ENCODE results near the gene CD2. TPM values are rescaled to one million over a fixed set of nuclear protein-coding genes. Genes with fewer than 3 reads are reported as not detected.

The CD2 gene, protein sequence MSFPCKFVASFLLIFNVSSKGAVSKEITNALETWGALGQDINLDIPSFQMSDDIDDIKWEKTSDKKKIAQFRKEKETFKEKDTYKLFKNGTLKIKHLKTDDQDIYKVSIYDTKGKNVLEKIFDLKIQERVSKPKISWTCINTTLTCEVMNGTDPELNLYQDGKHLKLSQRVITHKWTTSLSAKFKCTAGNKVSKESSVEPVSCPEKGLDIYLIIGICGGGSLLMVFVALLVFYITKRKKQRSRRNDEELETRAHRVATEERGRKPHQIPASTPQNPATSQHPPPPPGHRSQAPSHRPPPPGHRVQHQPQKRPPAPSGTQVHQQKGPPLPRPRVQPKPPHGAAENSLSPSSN
- polyA plus RNA-seq, result 1 to 10 TPM; 1.2 to 3.3 (median 1.8) TPM

DNA sequence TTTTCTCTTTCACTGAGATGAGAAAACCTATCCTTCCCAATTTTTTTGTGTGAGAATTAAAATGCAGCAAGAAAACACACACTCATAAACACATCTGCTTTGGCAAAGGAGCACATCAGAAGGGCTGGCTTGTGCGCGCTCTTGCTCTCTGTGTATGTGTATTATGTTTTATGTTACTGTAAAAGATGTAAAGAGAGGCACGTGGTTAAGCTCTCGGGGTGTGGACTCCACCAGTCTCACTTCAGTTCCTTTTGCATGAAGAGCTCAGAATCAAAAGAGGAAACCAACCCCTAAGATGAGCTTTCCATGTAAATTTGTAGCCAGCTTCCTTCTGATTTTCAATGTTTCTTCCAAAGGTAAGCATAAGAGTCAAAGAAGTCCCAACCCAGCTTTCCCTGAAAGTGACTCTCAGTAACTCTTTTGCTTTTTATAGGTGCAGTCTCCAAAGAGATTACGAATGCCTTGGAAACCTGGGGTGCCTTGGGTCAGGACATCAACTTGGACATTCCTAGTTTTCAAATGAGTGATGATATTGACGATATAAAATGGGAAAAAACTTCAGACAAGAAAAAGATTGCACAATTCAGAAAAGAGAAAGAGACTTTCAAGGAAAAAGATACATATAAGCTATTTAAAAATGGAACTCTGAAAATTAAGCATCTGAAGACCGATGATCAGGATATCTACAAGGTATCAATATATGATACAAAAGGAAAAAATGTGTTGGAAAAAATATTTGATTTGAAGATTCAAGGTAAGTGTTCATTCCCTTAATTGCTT, at the start of gene CD2:
CD2 (plus strand) TSS at position 233 of the 780 bp plus-strand sequence; CDS start at position 296, 63 bp downstream.
- no peak within 1 kb of the TSS for H3K27ac ChIP-seq (ENCODE audit: low read depth, low read length)
- WGBS, 3 donors, result 73 to 85% (median 74%) methylated on average over 7 of the region's 7 CpGs

DNA sequence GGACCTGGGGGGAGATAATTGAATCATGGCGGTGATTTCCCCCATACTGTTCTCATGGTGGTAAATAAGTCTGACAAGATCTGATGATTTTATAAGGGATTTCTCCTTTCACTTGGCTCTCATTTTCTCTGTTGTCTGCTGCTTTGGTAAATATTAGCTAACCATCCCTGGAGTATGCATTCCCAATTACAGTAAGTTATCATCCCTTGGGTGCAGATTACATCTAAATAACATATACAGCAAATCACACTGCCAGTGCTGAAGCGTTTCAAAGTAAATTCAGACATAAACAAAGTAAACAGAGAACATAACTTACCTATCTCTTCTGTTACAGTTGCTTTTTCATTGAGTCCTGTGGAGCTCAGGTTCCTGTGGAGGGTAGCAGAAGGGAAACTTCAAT, 48.1 kb upstream of the CD2 start:
- no peak overlapping the region for H3K27ac ChIP-seq (ENCODE audit: low read depth, low read length)
- WGBS, 3 donors, result 63 to 79% (median 72%) methylated on average over 2 of the region's 2 CpGs

DNA sequence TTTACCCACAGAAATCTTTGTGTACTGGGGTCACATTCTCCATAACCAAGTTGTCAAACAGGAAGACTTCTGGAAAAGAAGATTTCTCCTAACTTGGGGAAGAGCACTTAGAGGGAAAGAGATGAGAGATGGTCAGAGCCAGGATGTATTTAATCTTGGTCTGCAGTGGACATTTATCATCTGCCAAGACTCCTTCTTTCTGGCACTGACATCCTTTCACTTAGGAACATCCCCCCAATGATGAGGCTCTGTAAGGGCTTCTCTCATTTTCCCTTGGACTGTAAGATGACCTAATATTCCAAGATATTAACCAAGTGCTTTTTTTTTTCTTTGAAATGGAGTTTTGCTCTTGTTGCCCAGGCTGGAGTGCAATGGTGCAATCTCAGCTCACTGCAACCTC, 47.4 kb upstream of the CD2 start:
- no peak overlapping the region for H3K27ac ChIP-seq (ENCODE audit: low read depth, low read length)

DNA sequence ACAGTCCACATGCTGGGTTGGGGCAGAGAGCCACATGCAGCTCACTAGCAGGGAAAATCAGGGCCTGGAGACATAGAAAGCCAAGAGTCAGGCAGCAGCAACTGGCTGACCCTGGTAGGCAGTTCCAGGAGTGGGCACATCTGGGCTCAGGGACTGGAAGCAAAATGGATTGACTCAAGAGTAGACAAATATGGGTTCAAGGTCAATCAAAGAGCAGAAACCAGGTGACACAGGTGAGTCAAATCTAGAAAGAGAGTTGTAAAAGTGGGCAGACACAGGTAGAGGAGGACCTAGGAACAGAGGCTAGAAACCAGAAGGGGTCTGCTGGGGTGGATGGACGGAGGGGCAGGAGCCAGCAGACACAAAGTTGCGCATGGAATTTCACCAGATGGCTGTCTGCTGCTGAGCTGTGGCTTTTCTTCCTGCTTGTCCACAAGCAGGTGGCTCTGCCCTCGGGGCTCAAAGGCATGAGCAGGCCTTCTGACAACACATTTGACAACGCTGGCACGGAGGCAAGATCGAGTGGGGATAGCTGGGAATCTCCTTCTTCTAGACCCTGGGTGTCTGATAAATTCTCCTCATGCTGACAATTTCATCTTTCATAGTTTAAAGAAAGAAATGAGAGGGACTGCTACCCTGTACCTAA, 45.9 kb upstream of the CD2 start:
- 82 to 97% (median 86%) methylated on average over 6 of the region's 6 CpGs for WGBS, 3 donors
- H3K27ac ChIP-seq (ENCODE audit: low read depth, low read length), result no peak overlapping the region

DNA sequence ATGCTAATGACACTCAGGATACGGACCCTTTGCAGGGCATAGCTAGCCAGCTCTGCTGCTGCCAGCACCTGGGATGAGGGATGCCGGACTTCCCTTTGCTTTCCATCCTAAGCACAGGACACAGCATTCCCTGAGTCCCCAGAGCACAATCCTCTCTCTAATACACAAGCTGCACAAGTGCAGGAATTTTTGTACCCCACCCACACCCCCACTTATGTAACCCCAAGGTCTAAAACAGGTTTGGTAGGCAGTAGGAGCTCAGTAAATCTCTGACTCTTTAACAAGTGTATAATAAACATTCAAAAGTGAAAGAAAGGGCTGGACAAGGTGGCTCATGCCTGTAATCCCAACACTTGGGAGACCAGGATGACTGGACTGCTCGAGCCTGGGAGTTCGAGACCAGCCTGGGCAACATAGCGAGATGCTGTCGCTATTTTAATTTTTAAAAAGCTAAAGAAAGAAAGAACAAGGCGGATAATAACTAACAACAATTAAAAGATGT, 44.5 kb upstream of the CD2 start:
- WGBS, 3 donors, result 91 to 94% (median 94%) methylated on average over 7 of the region's 7 CpGs
- no peak overlapping the region for H3K27ac ChIP-seq (ENCODE audit: low read depth, low read length)

DNA sequence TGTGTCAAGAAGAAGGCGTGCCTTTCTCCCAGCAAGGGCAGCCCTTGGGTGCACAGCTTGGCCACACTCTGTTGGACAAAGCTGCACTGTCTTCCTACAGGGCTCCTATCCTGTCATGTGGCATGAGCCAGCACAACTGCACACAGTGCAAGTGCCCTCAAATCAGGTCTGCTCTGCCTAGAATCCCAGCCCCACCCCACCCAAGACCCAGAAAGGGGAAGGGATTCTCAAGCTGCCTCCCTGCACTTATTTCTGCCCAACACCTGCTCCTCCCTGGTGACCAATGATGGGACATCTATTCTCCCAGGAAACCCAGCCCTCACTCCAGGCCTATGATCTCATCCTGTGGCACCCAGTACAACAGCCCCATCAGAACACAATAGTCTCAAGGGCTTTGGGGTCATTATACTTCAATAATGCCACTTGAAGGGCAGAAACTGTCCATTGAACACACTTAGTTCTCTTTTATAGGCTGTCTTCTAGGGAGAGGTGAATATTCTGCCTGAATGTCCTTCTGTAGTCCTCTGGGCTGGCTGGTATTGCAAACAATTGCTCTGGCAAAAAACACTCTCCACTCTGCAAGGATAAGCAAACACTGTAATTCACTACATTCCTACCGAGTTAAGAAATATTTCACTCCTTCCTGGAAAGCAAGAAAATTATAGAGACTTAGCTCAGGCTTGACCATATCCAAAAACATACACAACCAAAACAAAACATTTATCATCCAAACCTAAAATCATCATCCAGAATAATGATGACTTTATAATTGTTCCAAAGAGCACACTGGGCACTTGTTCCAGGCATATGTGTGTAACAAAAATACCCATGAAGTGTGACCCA, 43.6 kb upstream of the CD2 start:
- WGBS, 3 donors, result 47 to 77% (median 62%) methylated on average over 2 of the region's 2 CpGs
- H3K27ac ChIP-seq (ENCODE audit: low read depth, low read length), result no peak overlapping the region

DNA sequence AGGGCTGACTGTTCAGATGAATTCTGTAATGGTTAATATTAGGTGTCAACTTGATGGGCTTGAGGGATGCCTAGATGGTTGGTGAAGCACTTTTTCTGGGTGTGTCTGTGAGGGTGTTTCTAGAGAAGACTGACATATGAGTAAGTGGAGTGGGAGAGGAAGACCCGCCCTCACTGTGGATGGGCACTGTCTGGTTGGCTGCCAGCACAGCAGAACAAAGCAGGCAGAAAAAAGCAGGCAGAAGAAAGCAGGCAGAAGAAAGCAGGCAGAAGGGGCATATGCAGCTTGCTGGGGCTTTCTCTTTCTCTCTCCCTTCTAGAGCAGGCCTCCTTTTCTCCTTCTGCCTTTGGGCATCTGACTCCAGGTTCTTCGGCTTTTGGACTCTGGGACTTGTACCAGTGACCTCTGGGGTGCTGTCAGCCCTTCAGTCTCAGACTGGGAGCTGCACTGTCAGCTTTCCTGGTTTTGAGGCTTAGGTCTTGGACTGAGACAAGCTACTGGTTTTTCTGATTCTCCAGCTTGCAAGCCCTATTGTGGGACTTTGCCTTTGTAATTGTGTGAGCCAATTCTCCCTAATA, 42.9 kb upstream of the CD2 start:
- no peak overlapping the region for H3K27ac ChIP-seq (ENCODE audit: low read depth, low read length)
- WGBS, 3 donors, result 70 to 79% (median 70%) methylated on average over 2 of the region's 2 CpGs

DNA sequence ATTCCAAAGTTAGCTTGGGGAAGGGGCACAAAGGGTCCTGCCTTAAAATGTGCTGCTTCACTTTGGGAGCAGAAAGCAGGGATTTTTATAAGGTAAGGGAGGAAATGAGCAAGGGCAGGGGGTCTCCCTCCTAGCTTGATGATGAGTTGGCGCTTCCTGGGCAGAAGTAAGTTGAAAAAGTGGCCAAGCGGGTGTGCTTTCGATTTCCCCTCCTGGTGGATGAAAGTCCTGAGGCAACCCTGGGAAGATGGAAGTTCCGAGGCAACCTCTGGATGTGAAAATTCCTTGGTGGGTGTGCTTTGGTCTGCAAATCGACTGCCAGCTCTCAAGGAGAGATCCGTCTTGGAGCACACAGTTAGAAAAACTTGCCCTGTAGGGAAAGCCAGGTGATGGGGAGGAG, 41.7 kb upstream of the CD2 start:
- no peak overlapping the region for H3K27ac ChIP-seq (ENCODE audit: low read depth, low read length)
- WGBS, 3 donors, result 59 to 82% (median 69%) methylated on average over 6 of the region's 6 CpGs

DNA sequence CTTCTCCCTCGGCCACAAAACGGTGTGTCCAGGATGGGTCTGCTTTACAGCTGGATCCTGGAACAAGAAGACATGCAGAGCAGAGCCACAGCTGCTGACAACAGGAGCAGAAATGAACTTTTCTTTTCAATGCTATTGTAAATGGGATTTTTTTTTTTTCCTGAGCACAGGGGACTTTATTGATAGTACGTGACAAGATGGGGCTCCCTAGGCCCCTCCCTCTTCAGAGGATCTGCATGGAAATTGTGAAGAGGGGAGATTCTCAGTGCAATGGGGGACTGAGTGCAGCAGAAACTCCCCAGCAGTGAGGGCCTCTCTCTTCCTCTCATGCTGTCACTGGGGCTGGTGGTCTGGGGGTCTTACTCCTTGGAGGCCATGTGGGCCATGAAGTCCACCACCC, 40.8 kb upstream of the CD2 start:
- WGBS, 3 donors, result 91 to 95% (median 92%) methylated on average over 3 of the region's 3 CpGs
- H3K27ac ChIP-seq (ENCODE audit: low read depth, low read length), result no peak overlapping the region

DNA sequence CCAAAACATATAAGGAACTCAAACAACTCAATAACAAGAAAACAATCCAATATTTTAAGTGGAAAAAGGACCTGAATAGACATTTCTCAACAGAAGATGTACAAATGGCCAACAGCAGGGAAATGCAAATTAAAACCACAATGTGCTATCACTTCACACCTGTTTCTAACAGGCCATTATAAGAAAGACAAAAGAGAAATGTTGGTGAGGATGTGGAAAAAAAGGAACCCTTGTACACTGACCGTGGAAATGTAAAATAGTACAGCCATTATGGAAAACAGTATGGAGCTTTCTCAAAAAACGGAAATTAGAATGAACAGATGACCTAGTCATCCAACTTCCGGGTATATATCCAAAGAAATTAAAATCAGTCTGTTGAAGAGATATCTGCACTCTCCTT, 37.8 kb upstream of the CD2 start:
- WGBS, 3 donors, result 84 to 89% (median 85%) methylated on average over 3 of the region's 3 CpGs
- no peak overlapping the region for H3K27ac ChIP-seq (ENCODE audit: low read depth, low read length)

DNA sequence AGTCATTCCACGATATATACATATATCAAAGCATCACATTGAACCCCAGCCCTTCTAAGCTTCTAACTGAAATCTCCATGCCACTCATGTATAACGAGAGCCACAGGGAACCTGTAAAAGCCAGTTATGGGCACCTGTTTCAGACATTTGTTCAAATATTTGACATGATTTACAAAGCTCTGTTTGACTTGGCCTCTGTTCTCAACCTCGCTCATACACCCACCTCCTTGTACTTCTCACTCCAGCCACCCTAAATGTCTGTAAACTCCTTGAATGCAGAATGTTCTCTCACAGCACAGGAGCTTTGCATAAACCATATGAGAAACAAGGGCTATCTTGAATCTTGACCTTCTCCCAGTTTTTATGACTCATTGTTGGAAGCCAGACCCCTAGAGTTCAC, 36.9 kb upstream of the CD2 start:
- 60 to 92% (median 85%) methylated on average over 3 of the region's 3 CpGs for WGBS, 3 donors

DNA sequence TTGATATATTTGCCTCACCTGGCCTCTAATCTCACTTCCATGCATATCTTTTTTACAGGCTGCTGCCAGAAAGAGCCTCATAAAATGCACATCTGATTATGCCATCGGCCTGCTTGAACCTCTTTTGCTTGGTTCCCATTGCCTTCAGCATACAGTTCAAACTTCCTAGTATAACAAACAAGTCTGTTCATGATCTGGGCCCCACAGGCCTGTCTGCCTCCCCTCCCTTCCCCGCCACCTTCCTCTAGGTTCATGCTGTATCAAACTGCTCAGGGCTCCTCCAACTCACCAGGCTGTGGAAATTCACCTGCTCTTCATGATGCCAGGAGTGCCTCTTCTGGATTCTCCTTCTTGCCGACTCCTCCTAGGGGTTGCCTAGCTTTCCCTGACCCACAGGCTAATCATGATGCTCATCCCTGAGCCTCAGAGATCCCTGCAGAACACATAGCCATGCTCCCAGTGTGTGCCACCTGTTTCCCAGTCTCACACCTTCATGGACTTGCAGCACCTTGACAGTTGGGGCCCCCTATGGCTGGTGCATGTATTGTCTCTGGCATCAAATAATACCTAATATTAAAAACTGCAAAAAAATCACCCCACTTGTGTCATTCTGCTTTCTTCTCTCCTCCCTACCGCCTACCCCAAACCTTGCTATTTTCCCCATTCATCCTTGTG, 33.7 kb upstream of the CD2 start:
- WGBS, 3 donors, result 83 to 91% (median 86%) methylated on average over 4 of the region's 4 CpGs
- H3K27ac ChIP-seq (ENCODE audit: low read depth, low read length), result no peak overlapping the region

More for the DNA sequence above, 36.9 kb upstream of the CD2 start:
- no peak overlapping the region for H3K27ac ChIP-seq (ENCODE audit: low read depth, low read length)

DNA sequence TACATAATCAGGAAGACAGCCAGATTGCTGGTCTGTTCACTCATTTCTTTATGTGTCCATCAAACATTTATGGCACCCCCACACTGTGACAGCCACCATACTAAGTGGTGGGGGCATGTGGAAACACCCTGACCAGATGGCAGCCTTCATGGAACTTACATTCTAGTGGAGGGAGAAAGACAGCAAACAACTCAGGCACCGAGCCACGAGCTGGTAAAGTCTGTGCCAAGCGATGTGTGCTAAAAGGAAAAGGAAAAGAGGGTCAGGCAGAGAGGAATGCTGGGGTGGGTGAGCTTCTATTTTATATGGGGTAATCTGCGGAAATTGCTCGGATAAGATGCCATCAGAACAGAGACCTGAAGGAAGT, 33.2 kb upstream of the CD2 start:
- 83 to 94% (median 91%) methylated on average over 5 of the region's 5 CpGs for WGBS, 3 donors
- H3K27ac ChIP-seq (ENCODE audit: low read depth, low read length), result no peak overlapping the region

DNA sequence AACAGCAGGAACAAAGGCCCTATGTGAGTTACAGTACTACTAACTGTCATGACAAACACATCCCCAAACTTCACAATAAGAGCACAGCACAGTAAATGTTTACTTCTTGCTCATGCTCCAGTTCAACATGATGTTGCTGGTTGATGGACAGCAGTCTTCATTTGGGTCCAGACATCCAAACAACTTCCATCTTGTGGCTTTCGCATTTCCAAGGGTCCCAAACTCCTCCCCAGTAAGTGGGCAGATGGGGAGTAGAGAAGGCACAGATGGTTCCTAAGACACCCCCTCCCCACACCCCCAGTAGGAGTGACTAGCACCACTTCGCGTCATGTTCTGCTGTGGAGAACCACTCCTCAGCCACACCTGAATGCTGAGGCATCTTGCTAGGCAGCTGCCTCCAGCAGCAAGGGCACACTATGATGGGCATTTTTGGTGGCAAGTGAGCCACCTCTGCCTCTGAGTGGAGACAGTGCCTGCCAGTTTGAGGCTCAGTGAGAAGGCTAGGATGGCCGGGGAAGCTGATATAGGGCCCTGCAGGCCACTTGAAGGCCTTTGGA, 32.7 kb upstream of the CD2 start:
- no peak overlapping the region for H3K27ac ChIP-seq (ENCODE audit: low read depth, low read length)
- WGBS, 3 donors, result 93 to 99% (median 98%) methylated on average over 4 of the region's 4 CpGs

DNA sequence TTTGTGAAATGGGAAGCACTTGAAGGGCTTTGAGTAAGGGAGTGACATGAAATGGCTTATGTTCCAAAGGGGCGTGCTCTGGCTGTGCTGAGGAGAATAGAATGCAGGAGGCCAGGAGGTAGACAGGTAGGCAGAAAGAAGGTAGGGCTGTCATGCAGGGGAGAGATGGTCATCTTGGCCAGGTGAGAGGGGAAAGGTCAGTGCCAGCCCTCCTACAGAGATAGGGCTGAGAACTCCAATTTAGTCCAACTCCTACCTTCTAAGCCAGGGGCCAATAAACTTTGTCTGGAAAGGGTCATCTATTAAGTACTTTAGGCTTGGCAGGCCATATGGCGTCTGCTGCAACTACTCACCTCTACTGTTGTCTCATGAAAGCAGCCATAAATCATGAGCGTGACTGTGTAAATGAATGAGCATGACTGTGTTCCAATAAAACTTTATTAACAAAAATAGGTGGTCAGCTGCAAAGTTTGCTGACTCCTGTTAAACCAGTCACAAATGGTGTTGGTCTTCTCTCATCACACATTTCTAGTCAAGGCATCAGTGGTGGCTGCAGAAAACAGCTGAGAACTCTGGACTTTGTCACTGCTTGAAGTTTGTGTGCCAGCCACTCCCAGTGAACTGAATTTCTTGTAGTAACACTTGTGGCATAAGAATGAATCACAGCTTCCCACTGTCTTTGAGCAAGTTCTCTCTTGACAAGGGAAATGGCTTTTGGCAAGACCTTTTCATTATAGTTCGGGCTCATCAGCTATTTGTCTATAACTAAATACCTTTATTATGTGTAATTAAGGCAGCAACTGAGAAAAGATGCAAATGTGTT, 32.0 kb upstream of the CD2 start:
- 87 to 89% (median 88%) methylated on average over 4 of the region's 4 CpGs for WGBS, 3 donors
- no peak overlapping the region for H3K27ac ChIP-seq (ENCODE audit: low read depth, low read length)

DNA sequence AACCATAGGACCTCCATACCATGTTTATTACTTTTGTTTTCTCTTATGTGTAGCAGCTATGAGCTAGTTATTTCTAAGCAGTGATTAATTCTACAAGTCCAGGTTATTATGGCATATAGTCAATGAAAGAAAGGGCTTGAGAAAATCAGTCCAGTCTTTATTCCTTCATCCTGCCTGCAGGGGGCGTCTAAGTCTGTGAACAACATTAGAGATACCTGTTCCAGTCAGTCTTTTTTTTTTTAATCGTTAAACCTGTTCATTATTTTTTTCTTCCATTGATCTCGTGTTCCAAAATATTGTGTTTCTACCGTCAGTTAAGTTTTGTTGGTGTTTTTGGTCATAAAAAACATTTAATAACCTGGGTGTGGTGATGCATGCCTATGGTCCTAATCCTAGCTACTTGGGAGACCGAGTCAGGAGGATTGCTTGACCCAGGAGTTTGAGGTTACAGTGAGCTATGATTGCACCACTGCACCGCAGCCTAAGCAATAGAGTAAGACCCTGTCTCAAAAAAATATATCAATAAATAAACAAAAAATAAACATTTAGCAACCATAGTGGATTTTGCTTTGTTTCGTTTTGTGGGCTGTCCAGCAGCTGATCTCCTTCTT, 29.4 kb upstream of the CD2 start:
- no peak overlapping the region for H3K27ac ChIP-seq (ENCODE audit: low read depth, low read length)
- WGBS, 3 donors, result 39 to 55% (median 47%) methylated on average over 7 of the region's 7 CpGs

Measured in adipose tissue (tissue), 3 donors.